Forelimb muscle (tissue), 1 donor: ENCODE data around the gene AHCYL1. TPM values are rescaled to one million over a fixed set of nuclear protein-coding genes. Genes with fewer than 3 reads are reported as not detected.

ENCODE experiments used
- DNase-seq: peaks from one replicate; pipeline ENCODE4 v3.0.0-alpha.2; 2013; ENCODE audit warnings: low read depth
- polyA plus RNA-seq: library from polyadenylated mRNA; unstranded; fragments of 120-200 nt; gene quantifications from one replicate; pipeline ENCODE4 v1.2.1, GENCODE V29; 2013; ENCODE audit not compliant: insufficient read length

The AHCYL1 gene
- polyA plus RNA-seq, 1 donor: 38.1 TPM

DNA sequence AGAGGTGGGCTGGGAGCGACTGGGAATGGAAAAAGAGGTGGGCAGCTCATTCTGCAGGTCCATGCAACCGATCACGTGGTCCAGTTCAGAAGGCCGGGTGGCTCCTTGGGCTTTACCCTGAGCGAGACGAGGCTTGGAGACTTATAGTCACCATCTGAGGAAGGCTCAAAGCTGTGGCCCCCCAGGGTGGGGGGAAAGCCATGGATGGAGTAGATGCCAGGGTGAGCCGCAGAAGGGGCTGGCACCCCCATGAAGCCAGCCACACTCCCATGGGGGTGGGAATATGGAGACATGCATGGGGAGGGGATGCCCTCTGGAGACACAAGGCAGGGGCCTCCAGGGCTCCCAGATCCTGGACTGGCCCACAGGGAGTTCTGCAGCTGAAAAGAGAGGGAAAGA is 76.1 kb downstream of the AHCYL1 start:
- DNase-seq: no peak

DNA sequence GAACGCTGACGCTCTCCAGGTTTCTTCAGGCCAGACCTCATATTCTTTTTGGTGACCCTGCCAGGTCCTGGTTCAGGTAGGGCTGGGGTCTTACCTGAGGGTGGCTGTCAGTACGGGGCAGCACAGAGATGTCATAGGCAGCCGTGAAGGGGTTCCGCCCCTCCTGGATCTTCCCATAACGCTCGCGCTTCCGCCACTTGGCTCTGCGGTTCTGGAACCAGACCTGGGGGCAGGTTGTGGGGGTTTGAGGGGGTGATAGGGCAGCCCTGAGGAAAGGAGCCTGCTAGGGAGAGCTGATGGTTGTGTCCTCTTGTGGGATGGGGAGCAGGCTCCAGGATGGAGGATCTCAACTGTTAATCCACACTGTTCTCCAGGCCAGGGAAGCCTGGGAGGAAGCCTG is 76.8 kb downstream of the AHCYL1 start:
- DNase-seq: no peak

- no peak for DNase-seq
These were observed 78.0 kb downstream of the AHCYL1 start for GRCh38 chr1:110062612-110063011.

- no peak for DNase-seq
These were observed 79.2 kb downstream of the AHCYL1 start for GRCh38 chr1:110063781-110064180.

GRCh38 chr1:110064576-110065337 is 80.2 kb downstream of the AHCYL1 start:
- DNase-seq: no peak

GRCh38 chr1:110065841-110066240 is 81.3 kb downstream of the AHCYL1 start:
- DNase-seq: no peak

DNA sequence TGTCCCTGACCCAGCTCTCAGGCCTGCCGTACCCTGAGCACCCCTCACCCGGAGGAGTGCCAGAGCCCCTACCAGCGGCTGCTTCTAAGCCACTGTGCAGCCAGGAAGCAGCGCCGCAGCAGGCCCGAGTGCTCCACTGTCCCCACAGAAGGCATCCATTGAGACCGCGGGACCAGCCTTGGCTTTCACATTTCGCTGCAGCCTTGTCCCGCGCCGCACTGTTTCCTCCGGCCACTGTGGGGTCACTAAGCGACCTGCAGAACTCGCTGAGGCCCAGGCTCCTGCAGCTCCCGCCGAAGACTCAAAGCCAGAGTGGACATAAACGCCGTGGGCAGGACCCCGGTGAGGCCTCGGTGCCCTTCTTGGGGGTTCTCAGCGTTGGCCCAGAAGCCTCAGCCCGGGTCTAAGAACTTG is 82.9 kb downstream of the AHCYL1 start:
- no peak for DNase-seq

DNA sequence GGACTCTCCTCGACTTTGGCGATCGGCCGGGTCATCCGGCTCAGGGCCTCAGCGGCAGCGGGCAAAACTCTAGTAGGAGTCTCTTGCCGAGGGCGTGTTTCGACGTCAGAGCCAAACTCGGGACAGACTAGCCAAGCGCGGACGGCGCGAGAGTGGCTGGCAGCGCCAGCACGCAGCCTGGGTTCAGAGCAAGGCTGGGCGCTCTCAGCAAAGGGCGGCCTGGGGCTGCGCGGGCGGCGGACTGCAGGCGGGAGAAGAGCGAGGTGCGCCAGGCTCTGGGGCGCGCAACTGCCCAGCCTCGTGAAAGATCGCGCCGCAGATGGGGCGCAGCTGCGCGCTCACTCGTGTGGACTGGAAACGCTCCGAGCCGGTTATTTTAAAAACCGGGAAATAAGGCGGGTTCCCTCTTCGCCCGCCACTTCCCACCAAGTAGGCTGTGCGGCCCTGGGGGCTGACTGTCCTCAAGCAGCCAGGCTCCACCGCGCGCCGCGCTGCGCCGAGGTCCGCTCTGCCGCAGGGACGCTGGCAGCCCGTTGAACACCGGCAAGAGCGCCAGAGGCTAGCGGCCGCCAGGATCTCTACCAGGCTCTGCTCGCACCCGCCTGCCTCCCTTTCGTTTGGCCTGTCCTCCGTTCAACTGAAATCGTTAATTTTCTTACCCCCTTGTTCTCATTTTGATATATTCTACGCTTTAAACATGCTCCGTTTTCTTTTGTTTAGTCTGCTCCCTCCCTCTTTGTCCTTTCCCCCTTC is 83.5 kb downstream of the AHCYL1 start:
- no peak for DNase-seq

- no peak for DNase-seq
These were observed 84.3 kb downstream of the AHCYL1 start for GRCh38 chr1:110068646-110069403.

GRCh38 chr1:110069404-110070281 is 85.1 kb downstream of the AHCYL1 start:
- DNase-seq: no peak

- no peak for DNase-seq
These were observed 85.7 kb downstream of the AHCYL1 start for GRCh38 chr1:110070282-110070669.

DNA sequence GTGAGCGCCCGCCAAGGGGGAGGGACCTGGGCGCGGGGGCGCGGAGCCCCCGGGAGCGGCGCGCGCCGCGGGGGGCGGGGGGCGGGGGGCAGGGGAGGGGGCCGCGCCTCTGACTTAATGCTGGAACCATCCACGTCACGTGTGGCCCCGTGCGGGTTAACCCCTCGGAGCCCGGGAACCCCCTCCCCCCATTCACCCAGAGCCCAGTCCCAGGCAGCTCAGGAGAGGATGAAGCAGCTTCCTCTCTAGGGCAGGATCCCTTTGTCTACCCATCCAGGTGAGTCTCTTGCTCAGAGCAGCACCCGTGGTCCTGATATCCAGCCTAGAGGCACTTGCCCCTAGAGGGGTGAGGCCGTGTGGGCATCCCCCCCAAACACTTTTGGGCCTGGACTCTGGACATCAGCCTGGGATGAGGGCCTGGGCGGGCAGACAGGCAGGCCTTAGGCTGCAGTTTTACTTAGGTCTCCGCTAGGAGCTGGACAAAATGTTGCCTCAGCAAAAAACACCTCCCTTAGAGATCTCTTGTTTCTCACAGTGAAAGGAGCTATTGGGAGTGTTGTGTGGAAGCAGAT is 86.2 kb downstream of the AHCYL1 start, which contains the start of gene ALX3:
Gene ALX3, minus strand, starts transcription at position 2 of the 572 bp plus-strand sequence. CDS start 60 bp downstream, outside the sequence.
- no peak for DNase-seq

Other genes with a start within 250 kb of the AHCYL1 start
- 40.6 TPM for gene GSTM3, start 243.7 kb upstream of the AHCYL1 start, polyA plus RNA-seq
- gene EPS8L3, start 220.8 kb upstream of the AHCYL1 start, polyA plus RNA-seq: not detected
- gene CSF1, start 73.9 kb upstream of the AHCYL1 start, polyA plus RNA-seq: 7.1 TPM
- 30.5 TPM for gene STRIP1, start 49.9 kb downstream of the AHCYL1 start, polyA plus RNA-seq
- not detected for gene ALX3, start 85.9 kb downstream of the AHCYL1 start, polyA plus RNA-seq
- not detected for gene UBL4B, start 127.7 kb downstream of the AHCYL1 start, polyA plus RNA-seq
- 0.25 TPM for gene SLC6A17, start 165.7 kb downstream of the AHCYL1 start, polyA plus RNA-seq
- gene KCNC4, start 225.5 kb downstream of the AHCYL1 start, polyA plus RNA-seq: 8.0 TPM